HEK293 (cell line): ENCODE measurements around the gene RPS25.

Experiments
- BCL11A ChIP-seq: fragments of 450-650 bp; formaldehyde crosslinking; IDR thresholded peaks from 2 replicates; pipeline ENCODE4 v1.5.1; 2016; ENCODE audit warnings: low read depth, missing biosample characterization, missing genetic modification characterization
- CTCF ChIP-seq: fragments of 450-650 bp; formaldehyde crosslinking; IDR thresholded peaks from 2 replicates; pipeline ENCODE4 v1.5.1; 2016; ENCODE audit warnings: missing biosample characterization, missing genetic modification characterization
- EGR2 ChIP-seq: fragments of 450-650 bp; formaldehyde crosslinking; IDR thresholded peaks from 2 replicates; pipeline ENCODE4 v1.5.1; 2016; ENCODE audit warnings: low read depth, missing biosample characterization, missing genetic modification characterization
- GLI2 ChIP-seq: fragments of 450-650 bp; formaldehyde crosslinking; IDR thresholded peaks from 2 replicates; pipeline ENCODE4; 2017; ENCODE audit warnings: missing biosample characterization, missing genetic modification characterization, low read depth, borderline replicate concordance
- GLIS2 ChIP-seq: fragments of 450-650 bp; formaldehyde crosslinking; IDR thresholded peaks from 2 replicates; pipeline ENCODE4 v1.5.1; 2016; ENCODE audit warnings: missing biosample characterization, missing genetic modification characterization
- HOXA7 ChIP-seq: sonication (generic); formaldehyde crosslinking; IDR thresholded peaks from 2 replicates; pipeline ENCODE4 v1.8.1; 2022; ENCODE audit warnings: missing genetic modification reagents, borderline replicate concordance
- KLF9 ChIP-seq: fragments of 450-650 bp; formaldehyde crosslinking; IDR thresholded peaks from 2 replicates; pipeline ENCODE4 v1.5.1; 2016; ENCODE audit warnings: missing biosample characterization, missing genetic modification characterization, low read depth
- PBX3 ChIP-seq: sonication (generic); formaldehyde crosslinking; IDR thresholded peaks from 2 replicates; pipeline ENCODE4 v1.8.1; 2022; ENCODE audit warnings: mild to moderate bottlenecking, moderate library complexity, missing genetic modification reagents
- PRDM1 ChIP-seq: fragments of 450-650 bp; formaldehyde crosslinking; IDR thresholded peaks from 2 replicates; pipeline ENCODE4; 2016; ENCODE audit warnings: missing biosample characterization, missing genetic modification characterization
- PRDM4 ChIP-seq: fragments of 450-650 bp; formaldehyde crosslinking; IDR thresholded peaks from 2 replicates; pipeline ENCODE4 v1.5.1; 2017; ENCODE audit warnings: missing biosample characterization, missing genetic modification characterization
- SP2 ChIP-seq: fragments of 450-650 bp; formaldehyde crosslinking; IDR thresholded peaks from 2 replicates; pipeline ENCODE4 v1.5.1; 2016; ENCODE audit warnings: missing biosample characterization, missing genetic modification characterization
- SP7 ChIP-seq: fragments of 450-650 bp; formaldehyde crosslinking; IDR thresholded peaks from 2 replicates; pipeline ENCODE4 v1.5.1; 2016; ENCODE audit warnings: missing biosample characterization, missing genetic modification characterization
- WT1 ChIP-seq: fragments of 450-650 bp; formaldehyde crosslinking; IDR thresholded peaks from 2 replicates; pipeline ENCODE4 v1.5.1; 2016; ENCODE audit warnings: missing biosample characterization, missing genetic modification characterization
- ZBTB21 ChIP-seq: fragments of 450-650 bp; formaldehyde crosslinking; IDR thresholded peaks from 2 replicates; pipeline ENCODE4 v1.5.1; 2017; ENCODE audit warnings: missing biosample characterization, missing genetic modification characterization
- ZBTB6 ChIP-seq: fragments of 450-650 bp; formaldehyde crosslinking; IDR thresholded peaks from 2 replicates; pipeline ENCODE4 v1.5.1; 2017; ENCODE audit warnings: missing biosample characterization, missing genetic modification characterization
- ZEB2 ChIP-seq: fragments of 450-650 bp; formaldehyde crosslinking; IDR thresholded peaks from 2 replicates; pipeline ENCODE4 v1.5.1; 2016; ENCODE audit warnings: missing biosample characterization, missing genetic modification characterization
- ZFP37 ChIP-seq: fragments of 450-650 bp; formaldehyde crosslinking; IDR thresholded peaks from 2 replicates; pipeline ENCODE4 v1.5.1; 2016; ENCODE audit warnings: missing biosample characterization, missing genetic modification characterization
- ZNF175 ChIP-seq: fragments of 450-650 bp; formaldehyde crosslinking; IDR thresholded peaks from 2 replicates; pipeline ENCODE4 v1.5.1; 2016; ENCODE audit warnings: missing biosample characterization, missing genetic modification characterization
- ZNF184 ChIP-seq: fragments of 450-650 bp; IDR thresholded peaks from 2 replicates; pipeline ENCODE4 v1.5.1; 2018; ENCODE audit warnings: missing biosample characterization, mild to moderate bottlenecking, missing genetic modification characterization
- ZNF2 ChIP-seq: fragments of 450-650 bp; formaldehyde crosslinking; IDR thresholded peaks from 2 replicates; pipeline ENCODE4 v1.5.1; 2016; ENCODE audit warnings: missing biosample characterization, missing genetic modification characterization
- ZNF202 ChIP-seq: fragments of 450-650 bp; formaldehyde crosslinking; IDR thresholded peaks from 2 replicates; pipeline ENCODE4 v1.5.1; 2016; ENCODE audit warnings: missing biosample characterization, missing genetic modification characterization, borderline replicate concordance
- ZNF335 ChIP-seq: fragments of 450-650 bp; formaldehyde crosslinking; conservative IDR thresholded peaks from 2 replicates; pipeline ENCODE4 v1.5.1; 2016; ENCODE audit warnings: missing biosample characterization, missing genetic modification characterization
- ZNF350 ChIP-seq: fragments of 450-650 bp; formaldehyde crosslinking; IDR thresholded peaks from 2 replicates; pipeline ENCODE4 v1.5.0; 2017; ENCODE audit warnings: missing biosample characterization, mild to moderate bottlenecking, missing genetic modification characterization
- ZNF449 ChIP-seq: fragments of 450-650 bp; formaldehyde crosslinking; IDR thresholded peaks from 2 replicates; pipeline ENCODE4 v1.5.1; 2017; ENCODE audit warnings: missing biosample characterization, mild to moderate bottlenecking, missing genetic modification characterization, moderate library complexity
- ZNF48 ChIP-seq: fragments of 450-650 bp; formaldehyde crosslinking; IDR thresholded peaks from 2 replicates; pipeline ENCODE4 v1.5.1; 2016; ENCODE audit warnings: missing biosample characterization, missing genetic modification characterization
- ZNF488 ChIP-seq: fragments of 450-650 bp; formaldehyde crosslinking; IDR thresholded peaks from 2 replicates; pipeline ENCODE4 v1.5.1; 2016; ENCODE audit warnings: missing biosample characterization, missing genetic modification characterization
- ZNF521 ChIP-seq: fragments of 450-650 bp; formaldehyde crosslinking; IDR thresholded peaks from 2 replicates; pipeline ENCODE4 v1.5.1; 2017; ENCODE audit warnings: missing biosample characterization, mild to moderate bottlenecking, missing genetic modification characterization
- ZNF654 ChIP-seq: fragments of 450-650 bp; formaldehyde crosslinking; IDR thresholded peaks from 2 replicates; pipeline ENCODE4 v1.5.1; 2016; ENCODE audit warnings: low read depth, missing biosample characterization, missing genetic modification characterization
- ZNF660 ChIP-seq: fragments of 450-650 bp; IDR thresholded peaks from 2 replicates; pipeline ENCODE4 v1.5.1; 2018; ENCODE audit warnings: missing biosample characterization, mild to moderate bottlenecking, missing genetic modification characterization
- ZNF707 ChIP-seq: fragments of 450-650 bp; formaldehyde crosslinking; IDR thresholded peaks from 2 replicates; pipeline ENCODE4 v1.5.1; 2016; ENCODE audit warnings: missing biosample characterization, missing genetic modification characterization
- ZXDB ChIP-seq: fragments of 450-650 bp; formaldehyde crosslinking; IDR thresholded peaks from 2 replicates; pipeline ENCODE4 v1.5.1; 2016; ENCODE audit warnings: missing biosample characterization, missing genetic modification characterization

Gene RPS25

GRCh38 chr11:119030329-119031047 lies 12.3 kb upstream of the RPS25 start, which contains the start of gene SLC37A4 (continued):
- TF ChIP-seq ZNF48 (tag by site-specific recombination) (no peak), ZXDB (0 out of 2 replicates have a peak, but pooled peaks have one; percentile 44), ZNF707 (tag by site-specific recombination) (no peak), ZNF488 (tag by site-specific recombination) (no peak), ZBTB21 (tag by site-specific recombination) (0 out of 2 replicates have a peak, but pooled peaks have one; percentile 13), PRDM1 (tag by site-specific recombination) (no peak), ZNF521 (tag by site-specific recombination) (no peak), ZNF335 (tag by site-specific recombination) (0 out of 2 replicates have a peak, but pooled peaks have one; percentile 78), ZNF184 (tag by site-specific recombination) (no peak), ZBTB6 (no peak), ZNF660 (tag by site-specific recombination) (0 out of 2 replicates have a peak, but pooled peaks have one; percentile 20), ZFP37 (tag by site-specific recombination) (0 out of 2 replicates have a peak, but pooled peaks have one; percentile 53), GLIS2 (tag by site-specific recombination) (peak; percentile 78; the same call in 1 of the 2 replicates), HOXA7 (CRISPR knock-in tag) (no peak), SP2 (tag by site-specific recombination) (peak; percentile 79), PBX3 (CRISPR knock-in tag) (no peak), BCL11A (no peak), ZNF202 (tag by site-specific recombination) (no peak), ZEB2 (tag by site-specific recombination) (peak; percentile 88), ZNF175 (no peak), KLF9 (tag by site-specific recombination) (peak; percentile 88), PRDM4 (tag by site-specific recombination) (no peak), WT1 (tag by site-specific recombination) (peak; percentile 51), GLI2 (tag by site-specific recombination) (no peak), ZNF350 (tag by site-specific recombination) (no peak), EGR2 (peak; percentile 91), ZNF654 (no peak; the same call in 1 of the 2 replicates), ZNF2 (tag by site-specific recombination) (peak; percentile 31; the same call in 1 of the 2 replicates), ZNF449 (tag by site-specific recombination) (no peak), SP7 (peak; percentile 61), CTCF (tag by site-specific recombination) (peak; percentile 88)
